ENCODE data around the gene HSPA5.

Gene HSPA5

DNA sequence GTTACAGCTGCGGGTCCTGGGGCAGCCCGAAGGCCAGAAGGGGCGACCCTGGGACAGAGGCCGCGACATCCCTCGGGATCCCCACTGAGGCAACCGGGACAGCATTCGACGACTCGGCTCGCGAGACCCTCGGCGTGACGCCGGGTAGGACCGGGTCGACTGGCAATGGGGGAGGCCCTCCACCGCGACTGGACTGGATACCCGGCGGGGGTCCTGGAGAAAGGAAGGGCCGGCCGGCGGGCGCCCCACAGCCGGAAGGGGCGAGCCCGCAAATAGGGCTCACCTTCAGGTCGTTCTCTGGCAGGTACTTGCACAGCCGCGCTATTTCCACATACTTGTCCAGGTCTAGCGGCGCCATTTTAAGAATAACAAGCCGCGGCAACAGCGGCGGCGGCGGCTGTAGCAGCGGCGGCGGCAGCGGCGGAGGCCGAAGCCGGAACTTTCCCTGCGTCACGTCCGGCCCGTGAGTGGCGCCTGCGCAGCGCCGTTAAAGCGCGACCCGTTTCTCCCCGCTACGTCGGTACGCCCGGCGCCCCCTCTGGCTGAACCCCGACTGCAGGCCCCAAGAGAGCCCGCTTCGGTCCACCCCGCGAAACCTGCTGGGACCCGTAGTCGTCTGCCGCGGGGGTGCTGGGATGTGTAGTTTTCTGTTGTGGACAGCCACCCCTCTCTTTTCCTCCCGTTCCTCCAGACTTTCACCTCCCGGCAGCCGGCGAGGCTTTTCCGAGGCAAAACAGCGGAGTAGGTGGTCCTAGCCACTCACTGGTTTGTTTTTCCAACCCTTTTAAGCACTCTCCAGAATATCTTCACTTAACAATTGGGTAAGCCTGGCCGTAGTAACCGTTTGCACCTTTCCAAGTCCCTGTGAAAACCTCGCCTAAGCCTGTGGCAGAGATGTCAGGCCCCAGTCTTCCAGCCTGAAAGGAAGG, 51.5 kb downstream of the HSPA5 start, which contains the start of gene PPP6C:
TSS of gene PPP6C (minus strand) at position 443 of the 929 bp plus-strand sequence. CDS start at position 358, 85 bp downstream.
- DNase-seq, result peak; percentile 96

- DNase-seq, result peak; percentile 2
Measured at GRCh38 chr9:125189011-125189360, 52.2 kb downstream of the HSPA5 start.

All from fibroblast of skin of right biceps (primary cell).